ENCODE results near the gene KDM4C.
"Not testable (repeated sequence)": the region's sequence is repeated elsewhere in the genome, so short reads cannot be mapped to it uniquely, and the experiment has no call there.

The KDM4C gene

DNA sequence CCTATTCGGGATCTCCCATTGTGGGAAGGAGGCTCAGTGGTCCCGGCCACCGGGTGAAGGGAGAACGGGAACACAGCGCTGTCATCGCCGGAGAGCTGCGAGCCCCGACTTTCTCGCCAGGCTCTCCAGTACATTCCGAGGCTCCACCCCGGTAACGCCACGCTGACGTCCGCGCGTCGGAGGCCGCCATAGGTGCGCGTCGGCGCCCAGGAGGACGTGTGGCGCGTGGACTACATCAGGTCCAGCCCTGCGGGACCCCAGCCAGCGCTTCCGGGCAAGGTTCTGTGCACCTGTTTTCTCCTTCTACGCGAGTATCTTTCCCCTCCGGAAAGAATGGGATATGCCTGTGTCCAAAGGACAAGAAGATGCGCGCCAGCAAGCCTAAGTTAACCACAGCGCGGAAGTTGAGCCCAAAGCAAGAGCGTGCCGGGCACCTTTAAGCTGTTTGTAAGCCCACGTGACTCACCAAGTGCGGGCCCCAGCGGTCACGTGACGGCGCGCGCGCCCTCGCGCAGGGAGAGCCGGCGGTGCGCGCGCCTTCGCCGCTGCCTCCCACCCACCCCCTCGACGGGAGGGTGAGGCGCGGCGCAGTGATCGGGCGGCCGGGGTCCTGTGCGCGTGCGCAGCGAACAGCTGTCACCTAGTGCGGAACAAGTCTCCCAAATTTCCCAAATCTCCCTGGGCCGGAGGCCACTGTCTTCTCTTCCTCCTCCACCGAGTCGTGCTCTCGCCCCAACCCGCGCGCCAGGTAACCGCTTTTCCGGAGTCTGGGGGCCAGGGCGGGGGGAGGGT is at the start of gene KDM4C:
KDM4C (plus strand) TSS at position 518 of the 792 bp plus-strand sequence. CDS start 35,016 bp downstream, outside the sequence.
- DNase-seq (ENCODE audit: low read depth in 1 of 2, low spot score in 1 of 2), result peak; percentile 86 to 89

DNA sequence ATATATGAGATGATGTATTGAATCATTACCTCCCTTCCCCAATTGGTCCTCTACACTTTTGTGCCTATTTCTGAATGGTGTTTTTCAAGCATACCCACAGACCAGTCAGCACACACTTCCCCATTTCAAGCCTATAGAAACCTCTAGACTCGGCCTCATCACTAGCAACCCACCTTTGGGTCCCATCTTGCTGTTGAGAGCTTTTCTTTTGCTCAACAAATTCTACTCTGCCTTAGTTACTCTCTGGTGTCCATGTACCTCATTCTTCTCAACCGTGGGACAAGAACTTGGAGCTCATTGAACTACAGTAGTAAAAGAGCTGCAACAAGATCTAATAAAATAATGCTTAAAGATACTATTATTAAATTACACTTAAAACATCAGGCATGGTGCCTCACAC is 49.0 kb upstream of the KDM4C start:
- no peak for DNase-seq (ENCODE audit: low read depth in 1 of 2, low spot score in 1 of 2)

DNA sequence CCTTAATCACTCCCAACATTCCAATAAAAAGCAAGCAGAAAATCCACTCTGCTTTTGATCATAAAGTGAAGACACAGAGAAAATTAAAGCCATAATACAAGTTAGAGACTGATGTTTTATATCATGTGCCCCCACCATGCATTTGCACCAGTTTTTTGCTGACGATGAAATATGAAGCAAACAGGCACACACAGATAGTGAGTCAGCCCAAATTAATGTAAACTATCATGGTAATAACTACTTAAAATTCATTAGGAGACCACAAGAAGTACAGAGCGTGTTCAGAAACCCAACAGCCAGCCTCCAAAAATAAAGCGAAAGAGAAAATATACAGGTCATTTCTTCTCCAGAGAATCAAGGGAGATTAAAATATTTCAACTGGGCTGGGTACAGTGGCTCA is 46.4 kb upstream of the KDM4C start:
- DNase-seq (ENCODE audit: low read depth in 1 of 2, low spot score in 1 of 2), result no peak

DNA sequence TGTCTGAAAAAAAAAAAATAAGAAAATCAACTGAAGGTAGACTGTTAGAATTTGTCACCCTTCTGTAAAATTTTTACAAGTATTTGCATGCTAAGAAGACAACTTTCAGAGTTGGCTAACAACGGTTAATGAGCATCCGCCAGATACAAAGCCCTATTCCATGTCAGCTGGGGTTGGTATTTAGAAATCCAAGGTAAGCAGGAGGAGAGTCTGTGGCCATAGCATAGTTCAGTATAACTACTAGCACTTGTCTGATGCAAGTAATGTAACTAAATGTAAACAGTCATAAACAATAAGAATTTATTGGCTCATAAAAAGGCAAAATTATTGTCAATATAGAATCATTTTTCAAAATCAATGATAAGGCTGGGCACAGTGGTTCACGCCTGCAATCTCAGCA is 45.7 kb upstream of the KDM4C start:
- DNase-seq (ENCODE audit: low read depth in 1 of 2, low spot score in 1 of 2), result no peak

DNA sequence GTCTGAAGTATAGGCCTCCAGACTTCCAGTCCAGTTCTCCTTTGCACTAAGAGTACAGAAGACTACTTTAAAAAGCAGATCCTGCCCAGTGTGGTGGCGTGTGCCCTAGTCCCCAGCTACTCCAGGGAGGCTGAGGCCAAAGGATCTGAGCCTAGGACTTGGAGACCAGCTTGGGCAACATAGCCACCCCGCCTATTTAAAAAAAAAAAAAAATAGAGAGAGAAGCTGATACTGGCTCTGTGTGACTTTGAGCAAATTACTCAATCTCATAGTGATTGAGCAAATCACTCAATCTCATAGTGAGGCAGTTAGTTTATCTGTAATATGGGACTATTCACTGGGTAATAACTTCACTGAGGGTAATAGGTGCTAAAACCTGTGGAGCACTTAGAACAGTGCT is 43.6 kb upstream of the KDM4C start:
- DNase-seq (ENCODE audit: low read depth in 1 of 2, low spot score in 1 of 2), result no peak

DNA sequence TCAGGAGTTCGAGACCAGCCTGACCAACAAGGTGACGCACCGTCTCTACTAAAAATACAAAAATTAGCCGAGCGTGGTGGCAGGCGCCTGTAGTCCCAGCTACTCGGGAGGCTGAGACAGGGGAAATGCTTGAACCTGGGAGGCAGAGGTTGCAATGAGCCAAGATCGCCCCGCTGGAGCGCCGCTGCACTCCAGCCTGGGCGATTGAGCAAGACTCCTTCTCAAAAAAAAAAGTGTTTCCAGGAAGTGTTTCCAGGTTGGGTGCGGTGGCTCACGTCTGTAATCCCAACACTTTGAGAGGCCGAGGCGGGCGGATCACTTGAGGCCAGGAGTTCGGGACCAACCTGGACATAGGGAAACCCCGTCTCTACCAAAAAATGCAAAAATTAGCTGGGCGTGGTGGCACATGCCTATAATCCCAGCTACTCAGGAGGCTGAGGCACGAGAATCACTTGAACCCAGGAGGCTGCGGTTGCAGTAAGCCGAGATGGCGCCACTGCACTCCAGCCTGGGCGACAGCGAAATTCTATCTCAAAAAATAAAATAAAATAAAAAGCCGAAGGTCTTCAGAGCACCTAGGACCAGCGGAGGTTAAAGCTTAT is 42.5 kb upstream of the KDM4C start:
- DNase-seq (ENCODE audit: low read depth in 1 of 2, low spot score in 1 of 2), result not testable (repeated sequence)

DNA sequence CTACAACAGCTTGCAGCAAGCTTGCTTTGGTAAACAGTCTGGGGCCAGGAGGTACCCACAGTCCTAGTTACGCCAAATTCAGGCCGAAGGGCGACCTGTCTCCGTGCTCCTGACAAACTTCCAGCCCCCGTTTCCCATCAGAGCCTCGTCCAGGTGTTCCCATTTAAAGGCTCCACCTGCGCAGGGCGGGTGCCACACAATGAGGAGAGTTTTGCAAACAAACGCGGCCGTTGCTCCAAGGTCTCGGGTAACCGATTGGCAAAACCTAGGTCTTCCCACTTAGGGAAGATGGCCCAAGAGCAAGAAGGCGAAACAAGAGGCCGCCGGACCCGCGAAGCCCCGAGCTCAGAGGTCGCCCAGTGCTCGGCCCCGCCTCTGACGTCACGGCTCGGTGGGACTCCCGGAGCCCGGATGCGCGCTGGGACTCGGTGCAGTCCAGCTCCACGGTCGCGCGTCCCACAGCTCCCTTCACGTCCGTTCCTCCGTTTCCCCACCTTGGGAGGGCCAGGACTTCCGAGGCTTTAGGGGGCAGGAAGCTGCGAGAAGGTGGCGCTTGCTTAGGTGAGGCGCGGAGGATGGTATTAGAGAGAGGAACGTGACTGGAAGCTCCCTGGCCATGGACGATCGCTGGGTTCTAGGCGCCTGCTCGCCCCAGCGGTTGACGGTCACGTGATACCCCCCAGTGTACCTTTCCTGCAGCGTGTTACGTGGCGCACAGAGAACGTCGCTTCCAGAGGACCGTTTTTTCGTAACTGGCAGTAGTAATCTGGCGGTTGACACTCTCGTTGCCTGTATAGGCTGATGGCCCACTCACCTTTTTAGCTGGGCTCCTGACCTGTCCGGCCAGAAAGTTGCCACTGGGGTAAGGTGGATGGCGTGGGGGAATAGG is 41.8 kb upstream of the KDM4C start:
- peak; percentile 25 to 51 for DNase-seq (ENCODE audit: low read depth in 1 of 2, low spot score in 1 of 2)

DNA sequence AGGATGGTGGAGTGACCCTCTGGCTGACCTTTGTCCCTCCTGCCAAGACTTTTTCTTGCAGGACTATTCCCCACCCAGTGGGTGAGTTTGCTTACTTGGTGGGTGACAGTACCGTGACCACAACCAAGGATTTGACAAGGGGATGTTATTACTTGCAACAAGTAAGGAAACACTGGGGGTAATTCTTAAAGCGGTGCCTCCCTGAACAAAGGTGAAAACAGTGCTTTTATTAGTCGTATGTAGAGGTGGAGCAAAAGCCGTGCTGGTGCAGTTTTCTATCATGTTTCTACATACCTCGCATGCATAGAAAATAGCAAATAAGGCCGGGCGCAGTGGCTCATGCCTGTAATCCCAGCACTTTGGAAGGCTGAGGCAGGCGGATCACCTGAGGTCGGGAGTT is 41.0 kb upstream of the KDM4C start:
- DNase-seq (ENCODE audit: low read depth in 1 of 2, low spot score in 1 of 2), result no peak

DNA sequence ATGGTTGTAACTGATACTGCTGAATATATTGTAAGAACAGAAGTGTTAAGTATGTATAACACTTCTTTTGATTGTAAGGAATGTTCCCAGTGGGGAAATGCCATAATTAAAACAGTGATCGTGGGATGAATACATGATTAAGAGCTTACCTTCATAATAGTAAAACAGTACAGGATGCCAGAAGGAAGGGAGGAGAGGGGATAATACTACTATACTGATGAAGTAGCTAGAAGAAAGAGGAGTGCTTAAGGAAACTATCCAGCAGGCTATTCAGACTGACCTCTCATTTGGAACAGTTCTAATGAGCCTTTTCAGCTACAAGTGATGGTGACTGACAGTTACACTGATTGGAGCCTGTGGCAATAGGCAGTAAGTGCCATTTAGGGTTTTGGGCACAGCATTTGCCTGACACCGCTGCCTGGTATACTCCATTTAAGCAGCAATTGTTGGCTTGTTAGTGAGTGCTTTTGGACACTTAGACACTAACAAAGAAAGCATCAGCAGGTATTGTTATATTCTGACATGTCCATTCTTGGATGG is 33.8 kb upstream of the KDM4C start:
- DNase-seq (ENCODE audit: low read depth in 1 of 2, low spot score in 1 of 2), result no peak

DNA sequence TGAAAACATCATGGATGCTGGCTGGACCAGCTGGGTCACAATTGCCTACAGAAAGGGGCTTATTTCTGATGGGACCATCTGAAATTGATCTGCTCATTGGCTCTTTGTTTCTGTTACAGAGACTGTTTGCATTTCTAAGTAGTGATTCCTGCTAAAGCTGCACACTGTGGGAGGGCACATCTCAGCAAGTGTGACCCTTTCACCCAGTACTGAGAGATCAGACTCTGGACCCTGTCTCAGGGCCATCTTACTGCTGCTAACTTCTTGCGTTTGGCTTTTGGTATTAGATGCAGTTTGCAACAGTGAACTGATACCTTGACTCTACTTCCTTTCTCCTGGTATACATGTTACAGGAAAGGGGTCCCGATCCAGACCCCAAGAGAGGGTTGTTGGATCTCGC is 24.5 kb upstream of the KDM4C start:
- DNase-seq (ENCODE audit: low read depth in 1 of 2, low spot score in 1 of 2), result no peak

DNA sequence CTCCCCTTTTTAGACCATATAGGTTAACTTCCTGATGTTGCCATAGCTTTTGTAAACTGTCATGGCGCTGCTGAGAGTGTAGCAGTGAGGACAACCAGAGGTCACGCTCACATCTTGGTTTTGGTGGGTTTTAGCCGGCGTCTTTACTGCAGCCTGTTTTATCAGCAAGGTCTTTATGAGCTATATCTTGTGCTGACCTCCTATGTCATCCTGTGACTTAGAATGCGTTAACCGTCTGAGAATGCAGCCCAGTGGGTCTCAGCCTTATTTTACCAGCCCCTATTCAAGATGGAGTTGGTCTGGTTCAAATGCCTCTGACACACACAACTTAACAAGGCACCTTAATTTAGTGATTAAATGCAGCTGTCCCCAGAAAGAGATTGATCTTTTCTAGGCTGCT is 23.9 kb upstream of the KDM4C start:
- no peak for DNase-seq (ENCODE audit: low read depth in 1 of 2, low spot score in 1 of 2)

DNA sequence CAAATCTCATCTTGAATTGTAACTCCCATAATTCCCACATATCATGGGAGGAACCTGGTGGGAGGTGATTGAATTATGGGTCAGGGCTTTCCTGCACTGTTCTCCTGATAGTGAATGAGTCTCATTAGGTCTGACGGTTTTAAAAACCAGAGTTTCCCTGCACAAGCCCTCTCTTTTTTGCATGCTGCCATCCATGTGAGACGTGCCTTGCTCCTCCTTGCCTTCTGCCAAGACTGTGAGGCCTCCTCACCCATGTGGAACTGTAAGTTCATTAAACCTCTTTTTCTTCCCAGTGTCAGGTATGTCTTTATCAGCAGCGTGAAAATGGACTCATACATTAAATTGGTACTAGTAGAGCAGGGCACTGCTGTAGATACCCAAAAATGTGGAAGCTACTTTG is 22.4 kb upstream of the KDM4C start:
- no peak for DNase-seq (ENCODE audit: low read depth in 1 of 2, low spot score in 1 of 2)

DNA sequence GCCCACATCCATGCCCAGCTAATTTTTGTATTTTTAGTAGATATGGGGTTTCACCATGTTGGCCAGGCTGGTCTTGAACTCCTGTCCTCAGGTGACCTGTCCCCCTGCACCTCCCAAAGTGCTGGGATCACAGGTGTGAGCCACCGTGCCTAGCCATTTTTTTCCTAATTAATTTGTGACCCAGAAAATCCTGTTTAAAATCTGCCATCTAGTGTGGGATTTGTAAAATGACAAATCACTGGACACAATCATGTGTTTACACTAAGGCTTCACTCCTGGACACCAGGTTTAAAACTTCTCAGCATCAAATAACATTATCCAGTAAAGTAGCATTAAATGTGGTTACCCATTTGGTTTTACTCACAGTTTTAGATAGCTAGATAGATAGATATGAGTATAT is 18.6 kb upstream of the KDM4C start:
- DNase-seq (ENCODE audit: low read depth in 1 of 2, low spot score in 1 of 2), result no peak

DNA sequence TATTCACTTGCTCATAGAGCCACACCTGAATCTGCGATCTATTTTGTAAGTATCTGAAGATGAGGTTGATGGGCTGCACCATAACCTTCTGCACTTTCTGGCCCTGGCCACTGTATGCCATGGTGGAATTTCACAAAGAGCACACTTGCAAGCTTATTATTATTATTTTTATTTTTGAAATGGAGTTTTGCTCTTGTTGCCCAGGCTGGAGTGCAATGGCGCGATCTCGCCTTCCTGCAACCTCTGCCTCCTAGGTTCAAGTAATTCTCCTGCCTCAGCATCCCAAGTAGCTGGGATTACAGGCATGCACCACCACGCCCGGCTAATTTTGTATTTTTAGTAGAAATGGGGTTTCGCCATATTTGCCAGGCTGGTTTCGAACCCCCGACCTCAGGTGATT is 8.9 kb upstream of the KDM4C start:
- not testable (repeated sequence) for DNase-seq (ENCODE audit: low read depth in 1 of 2, low spot score in 1 of 2)

DNA sequence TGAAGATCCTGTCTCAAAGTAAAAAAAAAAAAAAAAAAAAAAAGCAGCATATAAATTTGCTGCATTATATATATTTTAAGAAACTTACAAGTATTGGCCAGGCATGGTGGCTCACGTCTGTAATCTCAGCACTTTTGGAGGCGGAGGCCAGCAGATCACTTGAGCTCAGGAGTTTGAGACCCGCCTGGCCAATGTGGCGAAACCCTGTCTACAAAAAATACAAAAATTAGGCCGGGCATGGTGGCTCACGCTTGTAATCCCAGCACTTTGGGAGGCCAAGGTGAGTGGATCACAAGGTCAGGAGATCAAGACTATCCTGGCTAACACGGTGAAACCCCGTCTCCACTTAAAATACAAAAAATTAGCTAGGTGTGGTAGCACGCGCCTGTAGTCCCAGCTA is 2.9 kb upstream of the KDM4C start:
- not testable (repeated sequence) for DNase-seq (ENCODE audit: low read depth in 1 of 2, low spot score in 1 of 2)

DNA sequence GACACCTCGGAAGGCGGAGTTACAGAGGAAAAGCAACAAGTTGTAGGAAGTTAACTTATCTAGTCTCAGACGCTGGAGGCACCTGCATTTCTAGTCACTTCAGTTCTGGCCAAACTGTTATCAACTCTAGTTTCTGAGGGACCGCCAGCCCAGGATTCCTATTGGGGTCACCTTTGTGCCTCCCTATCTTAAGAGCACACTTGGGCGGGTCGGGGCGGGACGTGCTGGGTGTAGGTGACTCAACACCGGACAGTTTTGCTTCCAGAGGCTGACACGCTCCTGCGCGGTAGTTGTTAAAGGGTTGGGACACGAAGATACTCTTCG is 679 bp upstream of the KDM4C start:
- peak; percentile 57 to 64 for DNase-seq (ENCODE audit: low read depth in 1 of 2, low spot score in 1 of 2)

DNA sequence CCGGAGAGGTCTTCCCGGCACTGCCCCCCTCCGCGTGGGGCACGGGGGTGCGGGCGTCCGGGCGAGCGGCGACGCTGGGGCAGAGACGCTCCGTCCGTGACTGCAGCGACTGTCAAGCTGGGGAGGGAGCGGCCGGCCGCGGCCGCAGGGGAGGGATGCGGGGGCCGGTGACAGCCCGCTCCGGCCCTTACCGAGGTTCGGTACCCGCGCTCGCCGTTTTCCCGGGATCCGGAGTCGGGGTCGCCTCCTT is 400 bp downstream of the KDM4C start:
- DNase-seq (ENCODE audit: low read depth in 1 of 2, low spot score in 1 of 2), result no peak

DNA sequence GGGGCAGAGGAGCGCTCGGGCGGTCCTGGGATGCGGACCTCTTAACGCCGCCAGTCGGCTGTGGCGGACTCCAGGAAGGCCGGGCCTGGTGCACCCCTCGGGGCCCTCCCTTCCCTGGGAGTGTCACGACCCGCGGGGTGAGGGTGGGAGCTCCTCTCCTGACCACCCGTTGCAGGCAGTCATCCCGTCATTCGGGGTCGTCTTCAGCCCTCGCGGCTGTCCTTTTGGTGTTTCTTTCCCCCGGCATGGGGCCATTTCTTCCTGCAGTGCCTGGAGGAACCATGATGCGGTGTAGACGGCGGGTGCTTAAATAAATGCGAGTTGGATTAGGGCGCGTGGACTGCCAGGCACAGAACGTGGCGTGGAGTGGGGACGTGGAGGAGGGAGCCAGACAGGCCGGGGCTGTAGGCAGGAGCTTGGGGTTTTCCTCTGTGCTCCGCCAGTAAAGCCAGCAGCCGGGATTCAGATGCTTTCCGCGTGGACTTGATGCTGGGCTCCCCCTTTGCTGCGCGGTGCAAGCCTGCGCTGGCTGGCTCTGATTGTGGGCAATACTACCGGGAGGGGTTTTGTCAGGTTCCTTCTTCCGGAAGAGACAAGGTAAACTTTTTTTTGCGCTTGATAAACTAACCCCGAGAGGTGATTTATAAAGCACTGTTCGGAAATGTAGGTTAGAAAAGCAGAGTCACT is 868 bp downstream of the KDM4C start:
- DNase-seq (ENCODE audit: low read depth in 1 of 2, low spot score in 1 of 2), result peak; percentile 17 to 35

DNA sequence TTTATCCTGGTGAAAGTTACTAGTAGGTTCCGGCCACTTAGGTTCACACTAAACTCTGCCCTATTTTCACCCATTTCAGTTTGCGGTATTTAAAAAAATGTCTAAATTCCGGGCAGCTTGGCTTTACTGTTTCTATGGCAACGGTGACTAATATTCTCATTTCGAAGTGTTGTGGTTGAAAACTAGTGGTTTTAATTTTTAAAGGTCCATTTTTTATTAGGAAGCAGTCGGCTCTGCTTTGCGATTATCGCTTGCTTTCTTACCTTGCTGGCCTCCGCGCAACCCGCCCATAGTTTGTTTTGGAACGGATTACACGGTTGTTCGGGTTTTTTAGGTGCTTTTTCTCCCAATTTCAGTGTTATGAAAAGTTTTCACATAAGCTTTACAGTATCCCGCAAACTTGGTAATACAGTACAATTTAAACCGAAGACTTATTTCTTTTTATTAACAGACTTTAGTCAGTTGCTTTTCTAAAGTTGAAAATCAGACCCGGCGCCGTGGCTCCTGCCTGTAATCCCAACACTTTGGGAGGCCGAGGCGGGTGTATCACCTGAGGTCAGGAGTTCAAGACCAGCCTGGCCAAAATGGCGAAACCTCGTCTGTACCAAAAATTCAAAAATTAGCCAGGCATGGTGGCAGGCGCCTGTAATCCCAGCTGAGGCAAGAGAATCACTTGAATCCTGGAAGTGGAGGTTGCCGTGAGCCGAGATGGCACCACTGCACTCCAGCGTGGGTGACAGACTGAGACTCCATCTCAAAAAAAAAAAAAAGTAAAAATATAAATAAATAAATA is 1.6 kb downstream of the KDM4C start:
- no peak for DNase-seq (ENCODE audit: low read depth in 1 of 2, low spot score in 1 of 2)

DNA sequence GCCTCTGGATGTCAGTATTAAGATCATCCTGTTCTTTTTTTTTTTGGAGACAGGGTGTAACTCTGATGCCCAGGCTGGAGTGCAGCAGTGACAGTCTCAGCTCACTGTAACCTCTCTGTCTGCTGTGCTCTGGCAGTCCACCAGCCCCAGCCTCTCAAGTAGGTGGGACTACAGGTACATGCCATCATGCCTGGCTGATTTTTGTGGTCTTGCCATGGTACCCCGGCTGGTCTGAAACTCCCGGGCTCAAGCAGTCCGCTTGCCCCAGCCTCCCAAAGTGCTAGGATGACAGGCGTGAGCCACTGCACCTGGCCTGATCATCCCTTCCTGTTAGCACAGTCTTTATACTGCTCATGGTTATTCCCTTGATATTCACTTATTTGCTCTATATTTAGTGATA is 3.5 kb downstream of the KDM4C start:
- no peak for DNase-seq (ENCODE audit: low read depth in 1 of 2, low spot score in 1 of 2)

DNA sequence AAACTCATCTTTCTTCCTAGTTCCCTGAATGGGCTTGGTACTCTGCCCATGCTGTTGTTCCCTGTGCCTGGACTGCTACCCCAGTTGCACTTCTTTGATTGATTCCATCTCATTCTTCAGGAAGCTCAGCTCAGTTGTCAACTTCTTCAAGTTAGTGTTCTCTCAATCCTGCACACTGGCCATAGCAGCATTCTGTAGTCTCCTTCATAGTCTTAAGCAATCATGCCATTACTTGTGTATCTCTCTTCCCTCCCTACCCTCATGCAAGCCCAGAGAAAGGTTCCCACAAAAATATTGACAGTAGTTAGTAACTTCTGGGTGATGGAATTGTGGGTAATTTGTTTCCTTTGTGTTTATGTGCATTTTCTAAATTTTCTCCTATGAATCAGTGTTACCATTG is 5.5 kb downstream of the KDM4C start:
- DNase-seq (ENCODE audit: low read depth in 1 of 2, low spot score in 1 of 2), result no peak
